Calu3 (cell line): ENCODE results near the gene MEF2C. TPM values are rescaled to one million over a fixed set of nuclear protein-coding genes. Genes with fewer than 3 reads are reported as not detected.

Experiments used
- BruUV-seq: library from RNA; stranded (reverse); fragments of 400-500 nt; replicated peaks from 2 replicates; lab custom pipeline; 2021; lab: Mats Ljungman, UMichigan
- CTCF ChIA-PET: fragments of 300-600 bp; sonication (Branson Sonifier 250); formaldehyde crosslinking; loops from one replicate; lab custom pipeline; 2022; ENCODE audit warnings: antibody characterized with exemption; lab: Charles Lee
- DNase-seq: peaks from one replicate; pipeline ENCODE4 v3.0.0; 2022
- H3K27ac Mint-ChIP-seq: one replicate; pipeline ENCODE4 v1.8.0; 2022; ENCODE audit warnings: mixed read lengths; ENCODE audit not compliant: unreplicated experiment
- H3K27me3 Mint-ChIP-seq: one replicate; pipeline ENCODE4 v1.8.0; 2022; ENCODE audit warnings: mixed read lengths; ENCODE audit not compliant: unreplicated experiment
- H3K36me3 Mint-ChIP-seq: one replicate; pipeline ENCODE4 v1.8.0; 2022; ENCODE audit warnings: mild to moderate bottlenecking, moderate library complexity, mixed read lengths; ENCODE audit not compliant: insufficient read depth, unreplicated experiment
- H3K4me1 Mint-ChIP-seq: one replicate; pipeline ENCODE4 v1.8.0; 2022; ENCODE audit warnings: mild to moderate bottlenecking, low read depth, mixed read lengths; ENCODE audit not compliant: unreplicated experiment
- H3K4me3 Mint-ChIP-seq: one replicate; pipeline ENCODE4 v1.8.0; 2022; ENCODE audit warnings: mild to moderate bottlenecking, low read depth, moderate library complexity, mixed read lengths; ENCODE audit not compliant: unreplicated experiment
- H3K9me3 Mint-ChIP-seq: one replicate; pipeline ENCODE4 v1.8.0; 2022; ENCODE audit warnings: low read depth, mixed read lengths; ENCODE audit not compliant: unreplicated experiment
- CTCF ChIP-seq: fragments of 200-600 bp; IDR thresholded peaks from one replicate; pipeline ENCODE4 v1.8.0; 2022; ENCODE audit warnings: antibody characterized with exemption; ENCODE audit not compliant: unreplicated experiment
- intact Hi-C: fragments of 100-400 bp; cut with micrococcal nuclease; formaldehyde crosslinking; loops from one replicate; pipeline ENCODE4 v1.10.0; 2022; ENCODE audit not compliant: unreplicated experiment
- total RNA-seq: library from RNA; stranded (reverse); gene quantifications from 2 replicates; pipeline ENCODE4 v1.2.3, GENCODE V29; 2022

Gene MEF2C
- total RNA-seq, 1 experiment from 2014 or later, result 6.1 TPM

- Mint-ChIP-seq H3K4me3 (peak overlapping the region; percentile 15), H3K4me1 (peaks cover 39% of the 10 kb centered on the region), H3K27me3 (no peaks in the 10 kb centered on the region), H3K9me3 (no peaks in the 10 kb centered on the region), H3K27ac (peak overlapping the region; percentile 37), H3K36me3 (no peaks in the 10 kb centered on the region)
- CTCF ChIA-PET, result interaction anchor here (0.6 to 1.0 kb wide), 4 partner anchors 77 to 1737 kb away, joined by 3 to 7 read pairs (median 3); no protein-coding TSS in a partner anchor
- DNase-seq, result no peak
- intact Hi-C loops, result loop anchor here (5.0 kb wide), 1 partner anchor 38 kb away; no protein-coding TSS in a partner anchor
- no peak for TF ChIP-seq CTCF
- no TSS peak for BruUV-seq
These were observed 57.9 kb downstream of the MEF2C start for GRCh38 chr5:88824892-88825583.

GRCh38 chr5:88824141-88824540, 58.8 kb downstream of the MEF2C start:
- BruUV-seq, result no TSS peak
- Mint-ChIP-seq H3K4me3 (no peak overlapping the region), H3K27me3 (no peaks in the 10 kb centered on the region), H3K27ac (no peak overlapping the region), H3K4me1 (peaks cover 35% of the 10 kb centered on the region), H3K36me3 (no peaks in the 10 kb centered on the region), H3K9me3 (no peaks in the 10 kb centered on the region)
- CTCF ChIA-PET, result interaction anchor here (0.6 kb wide), 1 partner anchor 76 kb away, joined by 3 read pairs; no protein-coding TSS in a partner anchor
- no peak for TF ChIP-seq CTCF
- DNase-seq, result no peak
- intact Hi-C loops, result no loop called here

- intact Hi-C loops, result no loop called here
- Mint-ChIP-seq H3K27me3 (no peaks in the 10 kb centered on the region), H3K36me3 (no peaks in the 10 kb centered on the region), H3K4me1 (peaks cover 31% of the 10 kb centered on the region), H3K4me3 (no peak overlapping the region), H3K27ac (no peak overlapping the region), H3K9me3 (no peaks in the 10 kb centered on the region)
- DNase-seq, result no peak
- BruUV-seq, result no TSS peak
- CTCF ChIA-PET, result no interaction called here
- TF ChIP-seq CTCF, result no peak
These were observed 59.8 kb downstream of the MEF2C start for GRCh38 chr5:88823201-88823600.

- Mint-ChIP-seq H3K4me1 (peaks cover 17% of the 10 kb centered on the region), H3K27ac (no peak overlapping the region), H3K27me3 (no peaks in the 10 kb centered on the region), H3K36me3 (no peaks in the 10 kb centered on the region), H3K9me3 (no peaks in the 10 kb centered on the region), H3K4me3 (no peak overlapping the region)
- no peak for DNase-seq
- intact Hi-C loops, result no loop called here
- no peak for TF ChIP-seq CTCF
- BruUV-seq, result no TSS peak
- CTCF ChIA-PET, result no interaction called here
These were observed 61.8 kb downstream of the MEF2C start for GRCh38 chr5:88821161-88821560.
